Mammary epithelial cell (primary cell): Measurements from ENCODE around the gene PCMTD2.

ENCODE experiments used
- EZH2 ChIP-seq: IDR thresholded peaks from 2 replicates; pipeline ENCODE4 v1.6.1; 2012; ENCODE audit warnings: low read length, inconsistent platforms, borderline replicate concordance
- TF ChIP-seq, protein P1 (sequence below), 2 donors: IDR thresholded peaks in 1 of 2; conservative IDR thresholded peaks in 1 of 2; 2 replicates each; pipeline ENCODE4 v1.5.1; 2011 to 2012; ENCODE audit warnings: inconsistent platforms in 2 of 2, low read length in 2 of 2, mild to moderate bottlenecking in 2 of 2, control low read depth in 1 of 2, low read depth in 1 of 2; ENCODE audit not compliant: insufficient read depth in 1 of 2; ENCODE audit errors: extremely low read depth in 1 of 2

DNA sequence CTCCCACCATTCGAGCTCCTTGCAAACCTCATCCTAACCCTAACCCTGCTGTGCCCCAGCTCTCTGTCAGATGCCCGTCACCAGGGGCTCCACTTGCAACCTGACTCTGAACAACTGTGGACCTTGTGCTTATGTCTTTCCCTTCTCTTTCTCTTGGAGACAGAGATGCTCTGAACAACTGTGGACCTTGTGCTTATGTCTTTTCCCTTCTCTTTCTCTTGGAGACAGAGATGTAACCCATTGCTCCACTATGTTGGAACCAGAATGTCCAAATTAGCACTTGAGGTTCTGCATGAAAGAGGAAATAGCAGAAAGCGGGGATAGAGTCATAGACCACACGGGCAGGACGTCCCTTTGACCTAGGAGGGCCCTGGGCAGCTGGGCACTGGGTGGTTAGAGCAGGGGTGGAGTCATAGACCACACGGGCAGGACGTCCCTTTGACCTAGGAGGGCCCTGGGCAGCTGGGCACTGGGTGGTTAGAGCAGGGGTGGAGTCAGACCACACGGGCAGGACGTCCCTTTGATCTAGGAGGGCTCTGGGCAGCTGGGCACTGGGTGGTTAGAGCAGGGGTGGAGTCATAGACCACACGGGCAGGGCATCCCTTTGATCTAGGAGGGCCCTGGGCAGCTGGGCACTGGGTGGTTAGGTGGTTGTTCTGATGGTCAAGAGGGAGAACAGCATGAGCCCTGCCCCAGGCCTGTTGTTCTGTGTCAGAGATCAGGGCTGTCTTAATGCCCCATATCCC lies 22.2 kb downstream of the PCMTD2 start:
- TF ChIP-seq, protein P1, sequence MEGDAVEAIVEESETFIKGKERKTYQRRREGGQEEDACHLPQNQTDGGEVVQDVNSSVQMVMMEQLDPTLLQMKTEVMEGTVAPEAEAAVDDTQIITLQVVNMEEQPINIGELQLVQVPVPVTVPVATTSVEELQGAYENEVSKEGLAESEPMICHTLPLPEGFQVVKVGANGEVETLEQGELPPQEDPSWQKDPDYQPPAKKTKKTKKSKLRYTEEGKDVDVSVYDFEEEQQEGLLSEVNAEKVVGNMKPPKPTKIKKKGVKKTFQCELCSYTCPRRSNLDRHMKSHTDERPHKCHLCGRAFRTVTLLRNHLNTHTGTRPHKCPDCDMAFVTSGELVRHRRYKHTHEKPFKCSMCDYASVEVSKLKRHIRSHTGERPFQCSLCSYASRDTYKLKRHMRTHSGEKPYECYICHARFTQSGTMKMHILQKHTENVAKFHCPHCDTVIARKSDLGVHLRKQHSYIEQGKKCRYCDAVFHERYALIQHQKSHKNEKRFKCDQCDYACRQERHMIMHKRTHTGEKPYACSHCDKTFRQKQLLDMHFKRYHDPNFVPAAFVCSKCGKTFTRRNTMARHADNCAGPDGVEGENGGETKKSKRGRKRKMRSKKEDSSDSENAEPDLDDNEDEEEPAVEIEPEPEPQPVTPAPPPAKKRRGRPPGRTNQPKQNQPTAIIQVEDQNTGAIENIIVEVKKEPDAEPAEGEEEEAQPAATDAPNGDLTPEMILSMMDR (conservative IDR thresholded peaks at IDR 0.05 in 1 of 2, IDR thresholded peaks at IDR 0.05 in 1 of 2; ENCODE audit: extremely low read depth in 1 of 2, insufficient read depth in 1 of 2, low read depth in 1 of 2, low read length in 2 of 2): no peak
- TF ChIP-seq EZH2: no peak
